NB4 (cell line): ENCODE results near the gene GRIN2D.

Experiments
- DNase-seq: peaks from one replicate; pipeline ENCODE4 v3.0.0; 2010; ENCODE audit warnings: low read depth
- H3K4me3 ChIP-seq: one replicate; pipeline ENCODE4 v1.5.1; 2011; ENCODE audit warnings: mild to moderate bottlenecking, low read depth, low read length, moderate library complexity
- CTCF ChIP-seq: IDR thresholded peaks from one replicate; pipeline ENCODE4 v1.5.1; 2012; ENCODE audit warnings: low read depth, low read length
- MYC ChIP-seq: IDR thresholded peaks from 2 replicates; pipeline ENCODE4 v1.6.1; 2011; ENCODE audit warnings: low read depth, low read length
- POLR2A ChIP-seq: IDR thresholded peaks from 2 replicates; pipeline ENCODE4 v1.6.1; 2011; ENCODE audit warnings: mild to moderate bottlenecking; ENCODE audit not compliant: insufficient read length; ENCODE audit errors: extremely low read depth
- TF ChIP-seq, protein P1 (sequence below): IDR thresholded peaks from 2 replicates; pipeline ENCODE4 v1.6.1; 2011; ENCODE audit warnings: low read depth, low read length

Gene GRIN2D

GRCh38 chr19:48393559-48394330, at the start of gene GRIN2D:
Gene GRIN2D, plus strand, starts transcription at chr19:48393668. Its CDS starts 4,725 bp downstream, at chr19:48398393.
- peak; percentile 3 for TF ChIP-seq CTCF
- TF ChIP-seq, protein P1, sequence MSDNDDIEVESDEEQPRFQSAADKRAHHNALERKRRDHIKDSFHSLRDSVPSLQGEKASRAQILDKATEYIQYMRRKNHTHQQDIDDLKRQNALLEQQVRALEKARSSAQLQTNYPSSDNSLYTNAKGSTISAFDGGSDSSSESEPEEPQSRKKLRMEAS, result no peak
- peak; percentile 83 for DNase-seq
- H3K4me3 ChIP-seq, result no peak within 1 kb of the TSS

- H3K4me3 ChIP-seq, result no peak overlapping the region
- DNase-seq, result peak; percentile 72
- TF ChIP-seq, protein P1, result no peak
- no peak for TF ChIP-seq MYC
- TF ChIP-seq POLR2A, result no peak
- no peak for TF ChIP-seq CTCF
Observed at GRCh38 chr19:48344892-48345291, 48.6 kb upstream of the GRIN2D start.

- H3K4me3 ChIP-seq, result no peak overlapping the region
- TF ChIP-seq POLR2A (no peak), CTCF (no peak), MYC (no peak)
- TF ChIP-seq, protein P1, result no peak
- no peak for DNase-seq
Observed at GRCh38 chr19:48346191-48346590, 47.3 kb upstream of the GRIN2D start.

GRCh38 chr19:48348045-48348444, 45.4 kb upstream of the GRIN2D start:
- TF ChIP-seq MYC (no peak), CTCF (no peak), POLR2A (no peak)
- TF ChIP-seq, protein P1, result no peak
- no peak overlapping the region for H3K4me3 ChIP-seq
- DNase-seq, result no peak

GRCh38 chr19:48348737-48349136, 44.7 kb upstream of the GRIN2D start:
- TF ChIP-seq CTCF (no peak), POLR2A (no peak)
- DNase-seq, result no peak

GRCh38 chr19:48350856-48351255, 42.6 kb upstream of the GRIN2D start:
- H3K4me3 ChIP-seq, result no peak overlapping the region
- no peak for TF ChIP-seq MYC
- TF ChIP-seq, protein P1, result 0 out of 2 replicates have a peak, but pooled peaks have one; percentile 12
- DNase-seq, result no peak

More at GRCh38 chr19:48348737-48349136, 44.7 kb upstream of the GRIN2D start:
- H3K4me3 ChIP-seq, result no peak overlapping the region
